Hematopoietic multipotent progenitor cell treated with erythropoietin and hydrocortisone succinate and interleukin-3 and kit ligand, for 15 days (in vitro differentiated cells): ENCODE results near the gene HES3.

Experiments used
- DNase-seq: peaks from one replicate; pipeline ENCODE4 v3.0.0-alpha.2; 2015; ENCODE audit warnings: low spot score

The HES3 gene, protein sequence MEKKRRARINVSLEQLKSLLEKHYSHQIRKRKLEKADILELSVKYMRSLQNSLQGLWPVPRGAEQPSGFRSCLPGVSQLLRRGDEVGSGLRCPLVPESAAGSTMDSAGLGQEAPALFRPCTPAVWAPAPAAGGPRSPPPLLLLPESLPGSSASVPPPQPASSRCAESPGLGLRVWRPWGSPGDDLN

DNA sequence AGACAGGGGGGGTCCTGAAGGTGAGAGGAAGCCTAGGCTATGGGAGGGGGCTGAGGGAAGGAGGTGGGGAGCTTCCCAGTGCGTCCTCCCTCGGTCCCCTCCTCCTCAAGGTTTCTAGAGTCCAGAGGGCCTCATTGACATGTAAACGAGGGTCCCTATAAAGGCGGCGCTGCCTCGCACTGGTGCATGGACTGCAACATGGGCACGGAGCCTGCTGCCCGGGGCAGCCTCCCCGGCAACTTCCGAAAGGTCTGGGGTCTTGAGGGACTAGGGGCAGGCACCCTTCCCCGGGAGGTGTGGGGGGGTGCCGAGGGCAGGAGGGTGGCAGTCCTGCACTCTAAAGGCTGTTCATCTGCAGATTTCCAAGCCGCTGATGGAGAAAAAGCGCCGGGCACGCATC is at the start of gene HES3:
HES3 (plus strand) TSS at position 187 of the 400 bp plus-strand sequence; CDS start at position 374, 187 bp downstream.
- no peak for DNase-seq

DNA sequence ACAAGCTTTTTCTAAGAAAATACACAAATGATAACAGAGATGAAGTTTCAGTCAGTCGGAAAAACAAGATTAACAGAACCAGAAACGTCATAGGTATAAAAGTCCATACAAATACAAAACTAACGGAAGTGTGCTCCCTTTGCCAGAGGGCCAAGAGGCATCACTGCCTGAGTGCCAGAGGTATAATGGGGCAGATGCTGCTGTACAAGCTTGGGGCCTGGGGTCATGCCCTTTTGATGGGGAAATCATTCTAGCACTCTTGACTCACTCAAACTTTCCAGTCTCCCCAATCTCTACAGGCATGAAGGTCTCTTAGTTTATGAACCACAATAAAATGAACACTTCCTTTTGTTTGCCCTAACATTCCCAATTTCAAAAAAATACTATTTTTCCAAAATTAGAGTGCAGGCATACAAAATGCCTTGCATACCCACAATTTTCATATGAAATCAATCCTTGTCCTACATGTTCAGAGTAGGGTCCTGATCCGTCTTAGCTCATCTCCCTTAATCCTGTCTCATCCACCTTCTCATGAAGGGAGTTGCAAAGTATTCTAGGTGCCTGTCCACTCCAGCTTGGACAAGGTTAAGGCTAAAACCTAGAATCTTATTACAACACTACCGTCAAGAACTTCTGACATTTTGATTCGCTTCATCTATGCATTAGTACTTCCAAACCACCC is 46.1 kb upstream of the HES3 start:
- no peak for DNase-seq

DNA sequence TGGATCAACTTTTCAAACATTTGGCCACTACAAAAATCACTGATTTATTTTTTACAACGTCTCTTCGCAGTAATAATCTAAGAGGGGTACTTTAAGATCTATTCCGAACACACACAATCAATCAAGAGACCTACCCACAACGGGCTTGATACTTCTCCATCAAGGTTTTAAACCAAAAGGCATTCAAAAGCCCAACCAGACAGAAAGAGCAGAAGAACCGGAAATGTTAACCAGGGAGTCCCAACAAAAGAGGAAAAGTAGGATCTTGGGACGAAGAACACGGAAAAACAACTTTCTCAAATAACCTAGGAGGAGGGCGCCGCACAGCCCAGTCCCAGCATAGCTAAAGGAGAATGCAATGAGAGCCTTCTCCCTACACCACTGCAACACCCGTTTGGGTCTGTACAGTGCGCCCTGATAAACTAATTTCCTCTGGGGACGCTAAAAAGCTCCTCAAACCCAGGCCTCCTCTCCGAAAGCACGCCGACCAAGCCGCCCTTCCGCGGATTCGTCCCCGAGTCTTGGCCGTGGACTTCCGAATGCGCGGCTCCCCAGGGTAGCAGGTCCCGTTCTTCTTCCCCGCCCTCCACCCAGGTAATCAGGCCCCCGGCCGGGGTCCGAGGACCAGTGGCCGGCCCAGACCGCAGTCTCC is 45.2 kb upstream of the HES3 start:
- DNase-seq, result peak; percentile 11

DNA sequence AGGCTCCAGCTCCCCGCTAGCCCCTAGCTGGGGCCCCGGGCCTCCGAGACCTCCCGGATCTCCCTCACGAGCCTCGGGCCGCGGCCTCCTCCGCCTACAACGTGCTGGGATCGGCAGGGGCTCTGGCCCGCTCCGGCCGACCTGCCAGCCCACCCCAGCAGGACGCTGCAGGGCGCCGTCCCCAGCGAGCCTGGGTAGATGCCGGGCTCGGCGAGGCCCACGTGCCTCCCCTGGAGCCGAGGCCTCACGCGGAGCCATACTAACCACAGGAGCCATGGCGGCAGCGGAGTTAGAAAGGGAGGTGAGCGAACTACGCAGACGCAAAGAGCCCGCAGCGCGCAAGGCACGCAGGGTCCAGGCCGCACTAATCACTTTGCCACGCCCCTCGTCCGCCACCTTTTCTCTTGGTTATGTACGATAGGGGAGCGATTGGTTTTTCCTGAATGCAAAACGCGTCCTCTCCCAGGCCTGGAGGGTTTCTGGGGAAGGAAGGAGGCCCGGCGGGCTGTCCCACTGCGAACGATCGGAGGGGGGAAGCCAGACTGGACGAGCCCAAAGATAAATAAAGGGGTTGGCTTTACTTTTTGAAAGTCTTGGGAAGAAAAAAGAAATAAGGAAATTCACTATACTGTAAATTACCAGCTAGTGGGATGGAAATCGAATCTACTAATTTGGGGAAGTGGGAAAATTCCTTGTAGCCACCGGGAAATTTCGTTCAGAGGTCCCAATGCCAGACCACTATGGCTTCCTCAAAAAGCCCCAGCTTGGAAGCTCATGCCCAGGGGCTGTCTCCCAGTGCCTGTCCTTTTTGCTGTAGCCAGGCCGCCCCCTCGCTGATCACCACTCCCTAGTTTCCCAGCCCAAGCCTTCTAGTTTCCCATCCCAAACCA is 44.4 kb upstream of the HES3 start, which contains the start of gene RPL22:
RPL22 (minus strand) TSS at position 298 of the 890 bp plus-strand sequence; CDS start at position 276, 22 bp downstream.
- DNase-seq, result peak; percentile 97

DNA sequence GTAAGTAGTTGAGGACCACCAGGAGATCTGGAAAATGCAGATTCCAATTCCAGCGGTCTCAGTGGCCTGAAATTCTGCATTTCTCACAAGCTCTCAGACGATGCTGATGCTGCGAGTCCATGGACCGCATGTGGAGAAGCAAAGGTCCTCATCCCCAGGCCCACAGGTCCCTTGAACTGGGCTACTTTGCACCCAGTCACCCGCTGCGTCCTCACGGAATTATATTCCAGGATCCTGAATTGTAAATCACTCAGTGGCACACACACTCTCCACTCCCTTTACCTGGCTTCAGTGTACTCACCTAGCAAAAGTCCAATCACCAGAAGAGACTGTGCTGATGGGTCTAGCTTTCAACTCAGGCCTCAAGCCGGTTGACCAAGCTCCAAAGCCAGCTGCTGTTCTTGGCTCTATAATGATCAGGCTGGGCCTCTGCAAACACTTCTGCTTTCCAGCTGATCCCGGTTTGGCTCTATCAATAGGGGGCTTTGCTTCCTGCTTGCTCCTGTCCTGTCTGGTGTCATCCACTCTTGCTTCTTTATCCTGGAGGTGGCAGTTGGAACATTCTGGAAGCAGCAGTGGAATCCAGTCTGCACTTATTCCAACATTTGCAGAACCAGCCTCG is 43.7 kb upstream of the HES3 start:
- DNase-seq, result no peak

DNA sequence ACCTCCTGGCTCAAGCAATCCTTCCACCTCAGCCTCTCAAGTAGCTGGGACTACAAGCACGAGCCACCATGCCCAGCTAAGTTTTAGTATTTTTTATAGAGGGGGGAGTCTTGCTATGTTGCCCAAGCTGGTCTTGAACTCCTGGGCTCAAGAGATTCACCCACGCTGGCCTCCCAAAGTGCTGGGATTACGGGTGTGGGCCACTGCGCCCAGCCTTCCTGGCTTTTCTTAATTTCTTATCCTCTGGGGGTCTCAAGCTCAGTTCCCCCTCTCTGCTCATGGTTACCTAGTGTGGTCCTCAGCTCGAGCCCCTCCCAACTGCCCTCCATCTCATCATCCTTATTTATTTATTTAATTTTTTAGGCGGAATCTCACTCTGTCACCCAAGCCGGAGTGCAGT is 41.7 kb upstream of the HES3 start:
- no peak for DNase-seq

DNA sequence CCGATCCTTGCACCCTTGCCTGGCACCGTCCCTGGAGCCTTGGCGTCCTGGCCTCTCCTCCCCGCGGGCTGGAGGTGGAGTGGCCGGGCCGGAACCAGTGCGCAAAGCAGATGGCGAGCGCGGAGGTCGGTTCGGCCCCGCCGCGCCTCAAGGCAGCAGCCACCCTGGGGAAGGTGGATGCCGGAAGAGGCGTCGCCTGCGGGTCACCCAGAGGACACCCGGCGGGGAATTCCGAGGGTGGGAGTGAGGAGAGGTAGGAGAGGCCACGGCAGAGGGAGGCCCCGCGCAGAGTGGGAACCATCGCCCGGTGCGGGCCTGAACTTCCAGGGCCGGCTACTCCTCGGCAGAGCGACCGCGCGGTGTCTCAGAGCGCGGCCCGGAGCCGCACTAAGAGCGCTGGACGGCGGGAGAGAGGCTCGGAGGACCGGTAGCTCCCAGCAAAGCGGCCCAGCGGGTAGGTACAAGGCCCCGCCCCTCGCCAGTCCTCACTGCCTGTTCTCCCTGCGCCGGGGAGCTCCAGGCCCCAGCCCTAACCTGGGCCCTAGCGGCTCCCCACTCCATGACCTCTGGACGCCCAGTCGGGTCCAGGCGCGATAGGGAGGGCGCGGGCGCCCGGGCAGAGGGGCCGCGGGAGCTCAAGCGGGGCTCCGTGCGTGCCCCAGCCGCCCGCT is 38.0 kb upstream of the HES3 start, which contains the start of gene RNF207:
RNF207 (plus strand) TSS at position 271 of the 671 bp plus-strand sequence. CDS start 417 bp downstream, outside the sequence.
- no peak for DNase-seq

DNA sequence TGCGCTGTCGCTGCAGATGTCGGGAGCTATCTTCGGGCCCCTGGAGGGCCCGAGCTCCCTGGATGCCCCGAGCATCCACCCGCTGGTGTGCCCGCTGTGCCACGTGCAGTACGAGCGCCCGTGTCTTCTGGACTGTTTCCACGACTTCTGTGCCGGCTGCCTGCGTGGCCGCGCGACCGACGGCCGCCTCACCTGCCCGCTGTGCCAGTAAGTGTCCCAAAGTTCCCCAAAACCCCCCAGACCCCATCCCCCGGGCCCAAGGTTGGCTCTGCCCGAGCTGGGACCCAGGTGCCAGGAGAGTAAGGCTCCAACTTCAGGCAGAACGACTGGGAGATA is 37.5 kb upstream of the HES3 start:
- DNase-seq, result no peak

DNA sequence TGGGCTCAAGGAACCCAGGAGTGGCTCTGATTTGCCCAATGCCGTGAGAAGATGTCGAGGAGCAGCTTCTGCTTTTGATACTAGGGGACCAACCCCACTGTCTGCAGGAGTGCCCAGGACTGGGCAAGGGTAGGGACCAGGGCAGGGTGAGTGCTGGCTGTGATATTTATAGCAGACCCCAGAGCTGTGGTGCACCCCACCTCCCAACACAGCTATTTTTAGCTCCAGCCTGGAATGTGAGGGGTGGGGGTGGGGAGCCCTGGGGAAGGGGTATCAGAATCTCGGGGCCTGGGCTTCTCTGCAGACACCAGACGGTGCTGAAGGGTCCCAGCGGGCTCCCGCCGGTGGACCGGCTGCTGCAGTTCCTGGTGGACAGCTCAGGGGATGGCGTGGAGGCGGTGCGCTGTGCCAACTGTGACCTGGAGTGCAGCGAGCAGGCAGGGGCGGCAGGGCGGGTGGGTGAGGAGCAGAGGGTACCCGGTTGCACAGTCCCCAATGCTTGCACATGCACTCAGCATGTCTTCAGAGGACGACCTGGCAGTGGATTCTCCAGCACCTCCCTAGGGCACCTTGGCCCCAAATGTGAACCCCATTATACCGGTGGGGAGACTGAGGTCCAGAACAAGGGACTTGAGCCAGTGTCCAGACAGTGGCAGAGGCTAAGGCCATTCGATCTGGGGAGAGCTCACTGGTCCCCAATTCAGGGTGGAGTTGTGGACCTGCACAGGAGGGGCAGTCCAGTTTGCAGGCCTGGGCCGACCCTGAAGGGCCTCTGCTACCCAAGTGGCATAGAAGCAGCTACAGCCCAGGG is 36.7 kb upstream of the HES3 start:
- DNase-seq, result no peak

DNA sequence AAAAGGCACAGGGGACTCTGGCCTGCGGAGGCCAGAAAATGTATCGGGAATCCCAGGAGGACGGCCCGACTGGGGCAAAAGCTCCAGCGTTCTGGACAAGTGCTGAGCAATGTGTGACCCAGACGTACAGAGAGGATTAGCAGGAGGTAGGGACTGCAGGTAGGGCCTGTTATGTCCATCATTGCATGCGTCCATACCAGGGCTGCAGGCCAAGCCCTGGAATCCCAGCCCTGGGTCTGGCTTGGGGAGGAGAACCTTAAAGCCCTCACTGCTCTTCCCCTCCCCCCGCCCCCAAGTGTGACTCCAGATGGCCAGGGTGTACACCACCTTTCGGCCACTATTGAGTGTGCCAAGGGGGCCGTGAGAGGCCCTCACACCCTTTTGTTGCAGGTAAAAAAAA is 36.1 kb upstream of the HES3 start:
- no peak for DNase-seq

DNA sequence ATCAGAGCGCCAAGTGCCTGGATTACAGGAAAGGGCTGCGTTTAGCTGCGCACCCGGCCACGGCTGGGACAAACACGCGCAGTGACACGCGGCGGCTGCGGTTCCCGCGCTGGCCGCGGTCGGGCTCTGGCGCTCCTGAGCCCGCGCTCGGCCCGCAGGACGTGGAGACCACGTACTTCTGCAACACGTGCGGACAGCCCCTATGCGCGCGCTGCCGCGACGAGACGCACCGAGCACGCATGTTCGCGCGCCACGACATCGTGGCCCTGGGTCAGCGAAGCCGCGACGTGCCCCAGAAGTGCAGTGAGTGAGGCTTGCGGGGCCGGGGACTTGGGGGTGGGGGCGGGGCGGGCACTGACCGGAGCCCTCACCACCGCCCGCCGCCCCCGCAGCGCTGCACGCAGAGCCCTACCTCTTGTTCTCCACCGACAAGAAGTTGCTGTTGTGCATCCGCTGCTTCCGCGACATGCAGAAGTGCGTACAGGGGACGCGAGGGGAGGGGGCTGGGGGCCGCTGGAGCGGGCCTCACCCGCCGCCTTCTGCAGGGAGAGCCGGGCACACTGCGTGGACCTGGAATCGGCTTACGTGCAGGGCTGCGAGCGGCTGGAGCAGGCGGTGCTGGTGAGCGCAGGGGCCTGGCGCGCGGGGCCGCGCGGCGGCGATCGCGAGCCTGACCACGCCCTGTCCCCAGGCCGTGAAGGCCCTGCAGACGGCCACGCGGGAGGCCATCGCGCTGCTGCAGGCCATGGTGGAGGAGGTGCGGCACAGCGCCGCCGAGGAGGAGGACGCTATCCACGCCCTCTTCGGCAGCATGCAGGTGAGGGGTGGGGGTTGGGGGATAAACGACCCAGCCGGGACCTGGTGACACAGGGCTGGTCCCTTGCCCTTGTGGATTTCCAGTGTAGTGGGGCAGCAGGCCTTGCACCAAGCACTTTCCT is 35.0 kb upstream of the HES3 start:
- no peak for DNase-seq

DNA sequence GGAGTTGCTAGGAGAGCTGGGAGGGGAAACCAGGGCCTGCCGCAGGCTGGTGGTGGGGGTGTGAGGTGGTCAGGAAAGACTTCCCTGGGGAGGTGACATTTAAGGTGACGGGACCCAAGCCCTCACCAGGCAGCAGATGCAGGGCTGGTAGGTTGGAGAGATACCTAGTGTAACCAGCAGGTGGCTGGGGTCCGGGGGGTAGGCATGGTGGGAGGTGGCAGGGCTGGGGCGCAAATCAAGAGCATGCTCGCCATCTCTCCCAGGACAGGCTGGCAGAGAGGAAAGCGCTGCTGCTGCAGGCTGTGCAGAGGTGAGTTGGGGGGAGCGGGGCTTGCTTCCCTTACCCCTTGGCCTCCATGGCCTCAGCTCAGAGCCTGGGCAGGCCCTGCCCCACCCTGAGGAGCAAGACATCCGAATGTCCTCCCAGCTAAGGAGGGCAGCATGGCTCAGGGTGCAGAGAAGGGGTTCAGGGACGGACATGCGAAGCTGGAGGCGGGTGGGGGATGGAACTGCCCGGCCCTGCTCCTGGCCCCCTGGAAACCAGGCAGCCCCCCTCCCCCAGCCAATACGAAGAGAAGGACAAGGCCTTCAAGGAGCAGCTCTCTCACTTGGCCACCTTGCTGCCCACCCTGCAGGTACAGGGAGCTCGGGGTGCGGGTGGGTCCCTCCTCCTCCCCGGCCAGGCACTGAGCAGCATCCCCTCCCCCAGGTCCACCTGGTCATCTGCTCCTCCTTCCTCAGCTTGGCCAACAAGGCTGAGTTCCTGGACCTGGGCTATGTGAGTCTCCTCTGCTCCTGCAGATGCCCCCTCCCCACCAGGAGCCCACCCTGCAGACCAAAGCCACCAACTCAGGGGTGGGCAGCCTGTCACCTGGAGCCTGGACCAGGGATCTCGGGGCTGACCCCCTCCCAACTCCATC is 34.1 kb upstream of the HES3 start:
- no peak for DNase-seq

DNA sequence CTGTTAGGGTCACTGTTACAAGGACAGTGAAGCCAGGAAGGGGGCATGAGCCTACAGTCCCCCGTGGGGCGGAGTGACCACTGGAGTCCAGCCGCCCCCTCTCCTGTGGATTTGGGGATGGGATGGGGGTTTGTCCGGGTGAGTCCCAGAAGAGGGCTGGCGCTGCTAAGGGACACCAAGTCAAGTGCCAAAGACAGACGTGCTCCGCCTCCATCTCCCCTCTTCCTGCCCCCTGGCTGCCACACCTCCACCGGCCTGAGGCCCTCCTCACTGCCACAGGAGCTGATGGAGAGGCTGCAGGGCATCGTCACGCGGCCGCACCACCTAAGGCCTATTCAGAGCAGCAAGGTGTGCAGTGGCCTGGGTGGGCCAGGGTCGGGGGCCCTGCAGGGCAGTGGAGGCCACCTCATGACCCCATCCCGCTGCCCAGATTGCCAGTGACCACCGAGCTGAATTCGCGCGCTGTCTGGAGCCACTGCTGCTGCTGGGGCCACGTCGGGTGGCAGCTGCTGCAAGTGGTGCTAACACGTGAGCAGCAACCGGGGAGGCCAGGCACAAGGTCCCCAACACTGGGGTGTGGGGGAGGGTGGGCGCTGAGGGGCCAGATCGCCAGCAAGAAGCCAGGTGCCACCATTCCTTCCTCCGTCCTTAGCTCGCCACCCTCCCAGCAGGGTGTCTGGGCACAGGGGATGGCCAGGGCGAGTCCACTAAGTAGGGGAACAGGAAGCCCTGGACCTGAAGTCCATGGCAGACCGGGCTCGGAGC is 33.2 kb upstream of the HES3 start:
- DNase-seq, result no peak

DNA sequence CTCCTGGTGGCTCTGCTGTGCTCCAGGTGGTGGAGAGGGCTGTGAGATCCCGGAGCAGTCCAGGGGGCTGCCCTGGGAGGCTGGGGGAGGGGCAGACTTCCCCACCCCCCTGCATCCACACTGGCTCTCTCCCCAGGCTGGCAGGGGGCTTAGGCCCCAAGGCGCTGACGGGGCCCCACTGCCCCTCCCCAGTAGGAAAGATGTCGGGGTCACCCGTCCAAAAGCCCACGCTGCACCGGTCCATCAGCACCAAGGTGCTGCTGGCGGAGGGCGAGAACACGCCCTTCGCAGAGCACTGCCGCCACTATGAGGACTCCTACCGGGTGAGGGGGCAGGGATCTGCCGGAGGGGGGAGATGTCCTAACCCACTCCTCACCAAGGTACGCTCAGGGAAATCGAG is 32.2 kb upstream of the HES3 start:
- DNase-seq, result no peak

DNA sequence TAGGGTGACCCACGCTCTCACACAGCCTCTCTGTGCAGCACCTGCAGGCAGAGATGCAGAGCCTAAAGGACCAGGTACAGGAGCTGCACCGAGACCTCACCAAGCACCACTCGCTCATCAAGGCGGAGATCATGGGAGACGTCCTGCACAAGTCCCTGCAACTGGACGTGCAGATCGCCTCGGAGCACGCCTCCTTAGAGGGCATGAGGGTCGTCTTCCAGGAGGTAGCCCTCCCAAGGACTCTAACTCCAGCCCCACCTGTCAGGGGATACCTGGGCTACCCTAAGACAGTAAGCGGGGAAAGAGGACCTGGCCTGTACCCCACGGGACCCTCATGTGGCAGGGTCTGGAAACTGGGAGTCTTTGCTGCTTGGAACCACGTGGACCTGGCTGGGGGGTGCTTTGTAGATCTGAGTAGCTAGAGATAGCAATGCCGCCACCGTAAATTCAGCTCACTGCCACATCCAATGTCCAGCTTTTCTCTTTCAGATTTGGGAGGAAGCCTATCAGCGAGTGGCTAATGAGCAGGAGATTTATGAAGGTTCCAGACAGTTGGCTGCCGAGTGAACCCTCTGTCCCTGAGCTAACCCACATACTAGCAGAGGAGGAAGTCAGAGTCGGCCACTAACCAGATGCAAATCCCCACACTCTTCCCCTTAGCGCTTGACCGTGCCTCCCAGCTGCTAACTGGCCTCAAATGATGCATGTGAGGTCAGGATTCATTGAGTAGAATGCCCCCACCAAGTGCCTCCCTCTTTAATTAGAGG is 31.6 kb upstream of the HES3 start:
- DNase-seq, result no peak

DNA sequence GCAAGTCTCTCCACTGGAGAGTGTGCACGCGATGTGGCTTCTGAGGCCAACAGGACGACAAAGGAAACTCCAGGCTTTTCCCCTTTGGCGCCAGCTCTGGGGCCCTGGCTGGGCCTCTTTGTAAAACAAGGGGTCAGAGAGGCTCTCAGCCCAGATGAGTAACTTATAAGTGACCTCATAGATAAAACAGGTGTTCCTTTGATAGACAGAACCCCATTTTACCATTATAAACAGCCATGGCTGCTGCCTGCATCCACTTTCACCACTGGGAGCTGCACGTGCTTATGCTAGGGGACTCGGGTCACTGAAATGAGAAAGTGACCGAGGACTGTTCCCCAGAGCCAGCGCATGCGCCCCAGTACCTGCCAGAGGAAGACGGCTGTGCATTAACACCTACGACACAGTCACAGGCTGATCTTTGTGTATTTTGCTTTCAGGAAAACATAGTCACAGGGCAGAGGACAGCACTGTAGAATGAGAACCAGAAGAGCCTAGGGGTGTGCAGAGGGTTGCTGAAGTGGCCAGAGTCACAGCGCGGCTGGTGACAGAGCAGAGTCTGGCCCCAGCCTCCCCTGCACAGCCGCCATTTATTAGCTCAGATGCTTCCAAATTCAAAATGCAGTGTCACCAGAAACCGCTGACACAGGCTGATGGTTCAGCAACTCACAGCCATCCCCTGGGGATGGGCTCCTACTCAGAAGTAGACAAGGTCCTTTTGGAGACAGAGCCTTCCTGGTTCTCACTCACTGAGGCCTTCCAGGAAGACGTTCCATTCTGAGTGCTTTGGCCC is 25.4 kb upstream of the HES3 start:
- no peak for DNase-seq
